ENCODE measurements around the gene XPO6.

The XPO6 gene

DNA sequence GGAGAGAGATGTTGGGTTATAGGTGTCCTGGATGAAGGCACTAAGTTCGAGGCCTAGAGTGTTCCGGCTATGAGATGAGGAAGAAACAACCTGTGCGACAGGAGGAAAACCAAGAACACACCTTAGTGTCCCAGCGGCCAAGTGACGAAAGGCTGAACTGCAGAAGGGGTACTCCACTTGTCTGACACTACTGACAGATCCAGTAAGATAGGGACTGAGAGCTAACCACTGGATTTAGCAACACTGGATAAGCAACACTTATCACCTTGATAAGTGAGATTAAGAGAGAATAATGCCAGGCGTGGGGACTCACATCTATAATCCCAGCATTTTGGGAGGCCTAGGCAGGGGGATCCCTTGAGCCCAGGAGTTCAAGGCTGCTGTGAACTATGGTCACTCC is 7.1 kb downstream of the XPO6 start:
- TF ChIP-seq POLR2AphosphoS5 (IDR thresholded peaks at IDR 0.05; ENCODE audit: low read depth) = no peak
- TF ChIP-seq, protein P1, sequence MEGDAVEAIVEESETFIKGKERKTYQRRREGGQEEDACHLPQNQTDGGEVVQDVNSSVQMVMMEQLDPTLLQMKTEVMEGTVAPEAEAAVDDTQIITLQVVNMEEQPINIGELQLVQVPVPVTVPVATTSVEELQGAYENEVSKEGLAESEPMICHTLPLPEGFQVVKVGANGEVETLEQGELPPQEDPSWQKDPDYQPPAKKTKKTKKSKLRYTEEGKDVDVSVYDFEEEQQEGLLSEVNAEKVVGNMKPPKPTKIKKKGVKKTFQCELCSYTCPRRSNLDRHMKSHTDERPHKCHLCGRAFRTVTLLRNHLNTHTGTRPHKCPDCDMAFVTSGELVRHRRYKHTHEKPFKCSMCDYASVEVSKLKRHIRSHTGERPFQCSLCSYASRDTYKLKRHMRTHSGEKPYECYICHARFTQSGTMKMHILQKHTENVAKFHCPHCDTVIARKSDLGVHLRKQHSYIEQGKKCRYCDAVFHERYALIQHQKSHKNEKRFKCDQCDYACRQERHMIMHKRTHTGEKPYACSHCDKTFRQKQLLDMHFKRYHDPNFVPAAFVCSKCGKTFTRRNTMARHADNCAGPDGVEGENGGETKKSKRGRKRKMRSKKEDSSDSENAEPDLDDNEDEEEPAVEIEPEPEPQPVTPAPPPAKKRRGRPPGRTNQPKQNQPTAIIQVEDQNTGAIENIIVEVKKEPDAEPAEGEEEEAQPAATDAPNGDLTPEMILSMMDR (IDR thresholded peaks at IDR 0.05; ENCODE audit: insufficient read depth, low read length) = no peak
- TF ChIP-seq, protein P2, sequence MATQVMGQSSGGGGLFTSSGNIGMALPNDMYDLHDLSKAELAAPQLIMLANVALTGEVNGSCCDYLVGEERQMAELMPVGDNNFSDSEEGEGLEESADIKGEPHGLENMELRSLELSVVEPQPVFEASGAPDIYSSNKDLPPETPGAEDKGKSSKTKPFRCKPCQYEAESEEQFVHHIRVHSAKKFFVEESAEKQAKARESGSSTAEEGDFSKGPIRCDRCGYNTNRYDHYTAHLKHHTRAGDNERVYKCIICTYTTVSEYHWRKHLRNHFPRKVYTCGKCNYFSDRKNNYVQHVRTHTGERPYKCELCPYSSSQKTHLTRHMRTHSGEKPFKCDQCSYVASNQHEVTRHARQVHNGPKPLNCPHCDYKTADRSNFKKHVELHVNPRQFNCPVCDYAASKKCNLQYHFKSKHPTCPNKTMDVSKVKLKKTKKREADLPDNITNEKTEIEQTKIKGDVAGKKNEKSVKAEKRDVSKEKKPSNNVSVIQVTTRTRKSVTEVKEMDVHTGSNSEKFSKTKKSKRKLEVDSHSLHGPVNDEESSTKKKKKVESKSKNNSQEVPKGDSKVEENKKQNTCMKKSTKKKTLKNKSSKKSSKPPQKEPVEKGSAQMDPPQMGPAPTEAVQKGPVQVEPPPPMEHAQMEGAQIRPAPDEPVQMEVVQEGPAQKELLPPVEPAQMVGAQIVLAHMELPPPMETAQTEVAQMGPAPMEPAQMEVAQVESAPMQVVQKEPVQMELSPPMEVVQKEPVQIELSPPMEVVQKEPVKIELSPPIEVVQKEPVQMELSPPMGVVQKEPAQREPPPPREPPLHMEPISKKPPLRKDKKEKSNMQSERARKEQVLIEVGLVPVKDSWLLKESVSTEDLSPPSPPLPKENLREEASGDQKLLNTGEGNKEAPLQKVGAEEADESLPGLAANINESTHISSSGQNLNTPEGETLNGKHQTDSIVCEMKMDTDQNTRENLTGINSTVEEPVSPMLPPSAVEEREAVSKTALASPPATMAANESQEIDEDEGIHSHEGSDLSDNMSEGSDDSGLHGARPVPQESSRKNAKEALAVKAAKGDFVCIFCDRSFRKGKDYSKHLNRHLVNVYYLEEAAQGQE (IDR thresholded peaks at IDR 0.05; ENCODE audit: insufficient replicate concordance, low read depth) = no peak
- TF ChIP-seq SPI1 (IDR thresholded peaks at IDR 0.05; ENCODE audit: borderline replicate concordance, low read depth) = no peak
- TF ChIP-seq GABPA (IDR thresholded peaks at IDR 0.05; ENCODE audit: low read depth) = no peak
- H3K27me3 ChIP-seq (ENCODE audit: insufficient read depth, poor library complexity, severe bottlenecking) = no peaks in the 10 kb centered on the region
- no peak overlapping the region for H3K27ac ChIP-seq (replicated peaks)
- no peak overlapping the region for H3K4me3 ChIP-seq (replicated peaks; ENCODE audit: insufficient read depth, low read length)
- no peak for DNase-seq (ENCODE audit: low read depth in 1 of 2, low spot score in 1 of 2)

DNA sequence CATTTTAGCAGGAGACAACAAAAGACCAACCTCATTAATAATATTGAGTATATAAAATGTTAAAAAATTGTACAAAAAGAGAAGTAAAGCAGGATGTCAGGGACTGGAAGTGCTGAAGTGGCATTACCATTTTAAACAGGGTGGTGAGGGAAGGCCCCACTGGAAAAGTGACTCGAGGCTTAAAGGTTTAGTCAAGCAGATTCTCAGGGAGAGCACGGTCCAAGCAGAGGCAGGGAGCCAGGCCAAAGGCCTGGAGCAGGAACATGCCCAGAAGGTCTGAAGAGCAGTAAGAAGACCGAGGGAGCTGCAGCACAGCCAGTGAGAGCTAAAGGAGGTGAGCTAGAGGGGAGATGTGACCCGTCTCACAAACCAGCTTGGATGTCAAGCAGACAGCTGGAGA is 7.6 kb downstream of the XPO6 start:
- Histone ChIP-seq H3K27me3 (ENCODE audit: insufficient read depth, poor library complexity, severe bottlenecking) (no peaks in the 10 kb centered on the region), H3K27ac (replicated peaks) (no peak overlapping the region), H3K4me3 (replicated peaks; ENCODE audit: insufficient read depth, low read length) (no peak overlapping the region)
- DNase-seq (ENCODE audit: low read depth in 1 of 2, low spot score in 1 of 2) = no peak
- TF ChIP-seq, protein P1 (IDR thresholded peaks at IDR 0.05; ENCODE audit: insufficient read depth, low read length) = no peak
- no peak for TF ChIP-seq GABPA (IDR thresholded peaks at IDR 0.05; ENCODE audit: low read depth)
- no peak for TF ChIP-seq POLR2AphosphoS5 (IDR thresholded peaks at IDR 0.05; ENCODE audit: low read depth)
- no peak for TF ChIP-seq SPI1 (IDR thresholded peaks at IDR 0.05; ENCODE audit: borderline replicate concordance, low read depth)
- TF ChIP-seq, protein P2 (IDR thresholded peaks at IDR 0.05; ENCODE audit: insufficient replicate concordance, low read depth) = no peak

DNA sequence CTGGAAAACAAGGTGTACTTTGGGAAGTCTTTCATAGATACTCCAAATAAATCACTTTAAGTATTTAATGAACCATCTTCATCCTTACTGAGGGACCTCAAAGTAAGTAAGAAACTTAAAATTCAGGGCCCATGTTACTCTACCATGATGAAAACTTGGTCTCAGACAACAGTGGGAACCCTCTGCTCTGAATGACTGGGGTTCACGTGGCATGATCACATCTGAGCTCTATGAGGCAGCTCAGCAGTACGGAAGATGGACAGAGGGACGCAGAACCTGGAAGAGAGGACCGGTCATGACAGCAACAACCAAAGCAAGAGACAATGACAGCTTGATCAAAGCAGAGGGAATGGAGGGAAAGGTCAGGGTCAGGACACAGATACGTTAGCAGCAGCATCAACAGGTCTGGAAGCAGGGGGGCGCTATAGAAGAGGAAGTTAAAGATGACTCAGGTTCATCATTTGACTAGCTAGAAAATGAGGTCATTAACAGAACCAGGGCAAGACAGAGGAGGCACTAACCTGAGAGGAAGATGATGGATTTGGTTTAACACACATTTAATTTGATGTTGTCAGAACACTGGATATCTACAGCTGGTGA is 9.5 kb downstream of the XPO6 start:
- Histone ChIP-seq H3K27me3 (ENCODE audit: insufficient read depth, poor library complexity, severe bottlenecking) (no peaks in the 10 kb centered on the region), H3K4me3 (replicated peaks; ENCODE audit: insufficient read depth, low read length) (no peak overlapping the region), H3K27ac (replicated peaks) (no peak overlapping the region)
- TF ChIP-seq, protein P2 (IDR thresholded peaks at IDR 0.05; ENCODE audit: insufficient replicate concordance, low read depth) = no peak
- TF ChIP-seq SPI1 (IDR thresholded peaks at IDR 0.05; ENCODE audit: borderline replicate concordance, low read depth) (no peak), POLR2AphosphoS5 (IDR thresholded peaks at IDR 0.05; ENCODE audit: low read depth) (no peak), GABPA (IDR thresholded peaks at IDR 0.05; ENCODE audit: low read depth) (no peak)
- TF ChIP-seq, protein P1 (IDR thresholded peaks at IDR 0.05; ENCODE audit: insufficient read depth, low read length) = no peak
- peak in 1 of 2 experiments; percentile 23 for DNase-seq (ENCODE audit: low read depth in 1 of 2, low spot score in 1 of 2)

Measured in HL-60 (cell line).